ENCODE results near the gene TIMM21. TPM values are rescaled to one million over a fixed set of nuclear protein-coding genes. Genes with fewer than 3 reads are reported as not detected.

Gene TIMM21
- total RNA-seq, 1 experiment from 2014 or later, result 15.6 TPM

DNA sequence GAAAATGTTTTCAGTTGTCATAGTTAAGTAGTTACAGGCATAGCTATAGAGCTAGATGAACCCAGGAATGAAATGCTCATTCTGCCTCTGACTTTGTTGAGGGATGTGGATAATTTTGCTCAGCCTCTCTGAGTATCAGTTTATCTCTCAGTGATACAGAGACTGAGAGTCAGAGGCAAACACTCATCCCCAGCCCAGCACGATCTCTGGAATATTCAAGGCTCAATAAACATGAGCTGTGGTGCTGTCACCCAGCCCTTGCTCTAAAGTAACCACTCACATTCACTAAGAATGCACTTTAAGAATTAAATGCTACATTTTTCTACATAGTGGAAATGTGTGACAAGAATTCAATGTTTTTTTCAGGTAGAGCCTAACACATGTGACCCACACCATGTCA is 30.6 kb downstream of the TIMM21 start:
- TF ChIP-seq, protein P1, sequence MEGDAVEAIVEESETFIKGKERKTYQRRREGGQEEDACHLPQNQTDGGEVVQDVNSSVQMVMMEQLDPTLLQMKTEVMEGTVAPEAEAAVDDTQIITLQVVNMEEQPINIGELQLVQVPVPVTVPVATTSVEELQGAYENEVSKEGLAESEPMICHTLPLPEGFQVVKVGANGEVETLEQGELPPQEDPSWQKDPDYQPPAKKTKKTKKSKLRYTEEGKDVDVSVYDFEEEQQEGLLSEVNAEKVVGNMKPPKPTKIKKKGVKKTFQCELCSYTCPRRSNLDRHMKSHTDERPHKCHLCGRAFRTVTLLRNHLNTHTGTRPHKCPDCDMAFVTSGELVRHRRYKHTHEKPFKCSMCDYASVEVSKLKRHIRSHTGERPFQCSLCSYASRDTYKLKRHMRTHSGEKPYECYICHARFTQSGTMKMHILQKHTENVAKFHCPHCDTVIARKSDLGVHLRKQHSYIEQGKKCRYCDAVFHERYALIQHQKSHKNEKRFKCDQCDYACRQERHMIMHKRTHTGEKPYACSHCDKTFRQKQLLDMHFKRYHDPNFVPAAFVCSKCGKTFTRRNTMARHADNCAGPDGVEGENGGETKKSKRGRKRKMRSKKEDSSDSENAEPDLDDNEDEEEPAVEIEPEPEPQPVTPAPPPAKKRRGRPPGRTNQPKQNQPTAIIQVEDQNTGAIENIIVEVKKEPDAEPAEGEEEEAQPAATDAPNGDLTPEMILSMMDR (IDR thresholded peaks at IDR 0.05; ENCODE audit: insufficient read depth in 1 of 2, low read depth in 1 of 2, low read length in 1 of 2, severe bottlenecking in 1 of 2, unreplicated experiment in 1 of 2), result no peak
- no peak for DNase-seq
- no peaks in the 10 kb centered on the region for H3K9me3 Mint-ChIP-seq (ENCODE audit: unreplicated experiment)
- H3K27ac Mint-ChIP-seq (ENCODE audit: unreplicated experiment), result no peak overlapping the region
- CTCF ChIA-PET, result no interaction called here
- Histone ChIP-seq H3K4me3 (ENCODE audit: low read depth, low read length) (no peak overlapping the region), H3K27me3 (replicated peaks; ENCODE audit: control insufficient read depth, insufficient read depth, low read length) (no peaks in the 10 kb centered on the region), H3K36me3 (ENCODE audit: control insufficient read depth, insufficient read depth, low read length) (no peaks in the 10 kb centered on the region), H3K4me1 (no peaks in the 10 kb centered on the region), H3K9me3 (no peaks in the 10 kb centered on the region)
- H3K27me3 Mint-ChIP-seq (ENCODE audit: insufficient read depth, unreplicated experiment), result peaks cover 5% of the 10 kb centered on the region
- intact Hi-C loops (cut with micrococcal nuclease; ENCODE audit: unreplicated experiment), result no loop called here
- POLR2A ChIA-PET, result no interaction called here
- no peaks in the 10 kb centered on the region for H3K36me3 Mint-ChIP-seq (ENCODE audit: insufficient read depth, unreplicated experiment)
- peaks cover 10% of the 10 kb centered on the region for H3K4me1 Mint-ChIP-seq (ENCODE audit: low read depth, unreplicated experiment)
- no TSS peak for BruUV-seq (replicated peaks)
- no peak overlapping the region for H3K4me3 Mint-ChIP-seq (ENCODE audit: unreplicated experiment)

DNA sequence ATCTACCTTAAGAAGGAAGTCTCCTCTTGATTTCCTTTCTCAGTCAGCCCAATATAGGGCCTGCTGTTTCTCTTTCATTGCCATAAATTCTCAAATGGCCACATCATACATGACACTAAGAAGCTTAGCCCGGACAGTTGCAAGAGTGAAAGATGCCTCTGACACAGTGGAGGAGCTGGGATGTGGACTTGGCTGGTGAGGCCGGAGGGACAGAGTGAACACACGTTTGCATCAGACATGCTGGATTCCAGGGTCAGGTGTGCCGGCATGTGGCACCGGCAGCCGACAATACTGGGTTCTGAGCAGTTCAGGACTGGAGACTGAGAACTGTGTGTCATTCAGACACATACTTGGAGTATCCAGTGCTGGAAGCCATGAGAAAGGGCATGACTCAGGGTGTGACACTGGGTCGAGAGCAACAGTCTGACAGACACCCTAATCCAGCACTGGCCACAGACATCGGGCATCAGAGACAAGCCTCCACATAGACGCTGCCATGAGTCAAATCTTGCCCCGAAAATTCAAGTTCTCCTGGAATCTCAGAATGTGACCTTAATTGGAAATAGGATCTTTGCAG is 31.4 kb downstream of the TIMM21 start:
- Mint-ChIP-seq H3K36me3 (ENCODE audit: insufficient read depth, unreplicated experiment) (no peaks in the 10 kb centered on the region), H3K27ac (ENCODE audit: unreplicated experiment) (no peak overlapping the region), H3K4me3 (ENCODE audit: unreplicated experiment) (no peak overlapping the region), H3K27me3 (ENCODE audit: insufficient read depth, unreplicated experiment) (peaks cover 5% of the 10 kb centered on the region), H3K4me1 (ENCODE audit: low read depth, unreplicated experiment) (peaks cover 10% of the 10 kb centered on the region), H3K9me3 (ENCODE audit: unreplicated experiment) (no peaks in the 10 kb centered on the region)
- no TSS peak for BruUV-seq (replicated peaks)
- Histone ChIP-seq H3K36me3 (ENCODE audit: control insufficient read depth, insufficient read depth, low read length) (no peaks in the 10 kb centered on the region), H3K4me1 (no peaks in the 10 kb centered on the region), H3K27me3 (replicated peaks; ENCODE audit: control insufficient read depth, insufficient read depth, low read length) (no peaks in the 10 kb centered on the region), H3K4me3 (ENCODE audit: low read depth, low read length) (no peak overlapping the region), H3K9me3 (no peaks in the 10 kb centered on the region)
- ChIA-PET POLR2A (no interaction called here), CTCF (no interaction called here)
- DNase-seq, result no peak
- intact Hi-C loops (cut with micrococcal nuclease; ENCODE audit: unreplicated experiment), result no loop called here
- TF ChIP-seq, protein P1 (IDR thresholded peaks at IDR 0.05; ENCODE audit: insufficient read depth in 1 of 2, low read depth in 1 of 2, low read length in 1 of 2, severe bottlenecking in 1 of 2, unreplicated experiment in 1 of 2), result no peak

DNA sequence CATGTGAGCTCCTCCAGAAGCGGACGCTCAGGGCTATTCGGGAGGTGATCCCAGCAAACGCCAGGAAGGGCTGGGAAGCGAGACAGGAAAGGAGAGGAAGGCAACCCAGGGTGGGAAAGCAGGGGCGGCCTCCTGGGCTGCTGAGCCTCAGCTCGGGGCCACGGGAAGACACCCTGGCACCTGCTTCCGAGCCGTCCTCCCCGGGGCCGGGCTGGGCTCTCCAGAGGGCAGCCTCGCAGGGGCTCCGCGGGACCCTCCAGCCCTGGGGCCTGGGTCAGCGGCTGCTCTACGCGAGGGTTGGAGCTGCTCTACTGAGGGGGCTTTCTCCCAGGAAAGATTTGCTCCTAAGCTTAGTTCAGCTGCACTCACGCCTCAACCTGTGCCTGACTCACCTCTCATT is 34.0 kb downstream of the TIMM21 start:
- Mint-ChIP-seq H3K9me3 (ENCODE audit: unreplicated experiment) (no peaks in the 10 kb centered on the region), H3K27me3 (ENCODE audit: insufficient read depth, unreplicated experiment) (peaks cover 3% of the 10 kb centered on the region), H3K36me3 (ENCODE audit: insufficient read depth, unreplicated experiment) (no peaks in the 10 kb centered on the region), H3K27ac (ENCODE audit: unreplicated experiment) (no peak overlapping the region), H3K4me3 (ENCODE audit: unreplicated experiment) (no peak overlapping the region), H3K4me1 (ENCODE audit: low read depth, unreplicated experiment) (no peaks in the 10 kb centered on the region)
- H3K36me3 ChIP-seq (ENCODE audit: control insufficient read depth, insufficient read depth, low read length), result no peaks in the 10 kb centered on the region
- ChIA-PET CTCF (no interaction called here), POLR2A (no interaction called here)
- no peaks in the 10 kb centered on the region for H3K4me1 ChIP-seq
- no peaks in the 10 kb centered on the region for H3K27me3 ChIP-seq (replicated peaks; ENCODE audit: control insufficient read depth, insufficient read depth, low read length)
- intact Hi-C loops (cut with micrococcal nuclease; ENCODE audit: unreplicated experiment), result no loop called here
- H3K4me3 ChIP-seq (ENCODE audit: low read depth, low read length), result no peak overlapping the region
- DNase-seq, result no peak
- H3K9me3 ChIP-seq, result no peaks in the 10 kb centered on the region
- TF ChIP-seq, protein P1 (IDR thresholded peaks at IDR 0.05; ENCODE audit: insufficient read depth in 1 of 2, low read depth in 1 of 2, low read length in 1 of 2, severe bottlenecking in 1 of 2, unreplicated experiment in 1 of 2), result no peak
- BruUV-seq (replicated peaks), result no TSS peak

Measured in Caco-2 (cell line).